NCI-H1048 (cell line): ENCODE results near the gene DENND1B.
"Not testable (repeated sequence)": the region's sequence is repeated elsewhere in the genome, so short reads cannot be mapped to it uniquely, and the experiment has no call there.

Source experiments
- DNase-seq: peaks from one replicate; lab custom pipeline; 2025; lab: John Stamatoyannopoulos, UW

Gene DENND1B

DNA sequence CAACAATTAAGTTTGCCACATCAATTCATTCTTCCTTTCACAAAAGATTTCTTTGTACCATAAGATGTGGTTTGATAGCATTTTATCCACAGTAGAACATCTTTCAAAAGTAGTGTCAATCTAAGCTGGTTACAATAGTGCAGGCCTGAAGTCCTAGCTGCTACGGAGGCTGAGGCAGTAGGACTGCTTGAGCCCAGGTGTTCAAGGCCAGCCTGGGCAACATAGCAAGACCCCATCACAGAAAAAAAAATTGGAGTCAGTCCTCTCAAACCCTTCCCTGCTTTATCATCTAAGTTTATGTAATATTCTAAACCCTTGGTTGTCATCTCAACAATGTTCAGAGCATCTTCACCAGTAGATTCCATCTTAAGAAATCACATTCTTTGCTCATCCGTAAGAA, 31.7 kb downstream of the DENND1B start:
- DNase-seq = no peak

DNA sequence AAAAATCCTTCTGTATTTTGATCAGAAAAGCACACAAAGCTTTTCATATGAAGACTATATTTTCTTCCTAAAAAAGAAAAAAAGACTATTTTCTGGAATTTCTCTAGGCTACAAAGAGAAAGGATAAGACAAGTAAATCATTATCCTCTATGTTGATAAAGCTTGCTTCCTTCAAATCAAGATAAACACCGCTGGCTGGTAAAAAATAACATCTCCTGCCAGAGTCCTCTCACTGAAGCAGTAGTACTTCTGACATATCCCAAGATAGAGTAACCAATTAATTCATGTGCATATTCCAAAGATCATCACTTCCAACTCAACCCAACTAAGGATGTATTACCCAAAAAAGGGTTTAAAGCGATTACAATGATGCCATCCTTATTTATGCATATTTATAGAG, 34.3 kb downstream of the DENND1B start:
- DNase-seq = no peak

DNA sequence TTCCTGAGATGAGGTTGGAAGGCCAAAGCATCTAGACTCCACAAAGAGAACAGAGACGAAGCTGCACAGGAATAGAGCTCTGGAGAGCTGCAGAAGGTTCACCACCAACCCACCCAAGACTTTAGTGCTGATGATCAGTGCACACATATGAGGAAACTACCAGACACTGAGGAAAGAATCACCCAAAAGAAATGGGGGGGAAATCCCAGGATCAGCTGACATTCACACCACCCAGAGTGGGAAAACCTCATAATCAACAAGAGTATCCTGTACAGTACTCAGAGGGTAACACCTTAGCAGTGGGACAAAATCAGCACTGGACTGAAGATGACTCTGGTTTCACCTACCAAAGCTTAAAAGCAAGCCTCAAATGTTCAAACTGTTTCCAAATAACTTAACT, 36.4 kb downstream of the DENND1B start:
- no peak for DNase-seq

DNA sequence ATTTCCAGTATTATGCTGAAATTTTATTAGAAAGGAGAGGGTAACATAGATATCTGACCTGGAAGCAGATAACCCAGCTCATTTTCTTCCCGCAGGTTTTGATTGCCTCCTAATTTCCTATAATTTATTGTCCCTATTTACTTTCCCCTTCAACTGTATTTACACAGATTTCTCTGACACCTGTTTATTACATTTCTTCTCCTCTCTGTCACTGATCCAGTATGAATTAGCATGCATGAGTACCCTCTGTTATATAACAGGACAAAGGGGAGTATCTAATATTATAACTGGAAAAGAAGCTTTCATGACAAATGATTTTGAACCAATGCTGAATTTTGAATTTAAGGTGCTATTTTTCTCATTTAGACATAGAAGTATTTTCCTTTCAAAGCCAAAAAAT, 37.4 kb downstream of the DENND1B start:
- no peak for DNase-seq

DNA sequence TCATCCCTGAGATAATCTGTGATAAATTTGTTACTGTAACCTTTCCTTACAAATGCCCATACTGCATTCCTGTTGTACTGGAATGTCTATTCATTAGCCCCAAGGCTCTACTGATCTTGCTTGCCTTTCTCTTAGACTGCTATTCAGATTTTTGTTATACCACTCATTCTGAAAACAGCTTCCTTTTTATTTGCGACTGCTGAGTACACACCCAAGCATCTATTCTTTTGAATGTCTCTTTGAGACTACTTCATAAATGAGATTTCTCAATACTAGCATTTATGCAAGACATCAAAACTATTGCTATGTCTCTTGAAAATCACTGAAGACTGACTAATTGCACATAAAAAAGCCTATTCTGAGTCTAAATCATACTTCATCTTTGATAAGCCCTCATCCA, 38.6 kb downstream of the DENND1B start:
- DNase-seq = no peak

DNA sequence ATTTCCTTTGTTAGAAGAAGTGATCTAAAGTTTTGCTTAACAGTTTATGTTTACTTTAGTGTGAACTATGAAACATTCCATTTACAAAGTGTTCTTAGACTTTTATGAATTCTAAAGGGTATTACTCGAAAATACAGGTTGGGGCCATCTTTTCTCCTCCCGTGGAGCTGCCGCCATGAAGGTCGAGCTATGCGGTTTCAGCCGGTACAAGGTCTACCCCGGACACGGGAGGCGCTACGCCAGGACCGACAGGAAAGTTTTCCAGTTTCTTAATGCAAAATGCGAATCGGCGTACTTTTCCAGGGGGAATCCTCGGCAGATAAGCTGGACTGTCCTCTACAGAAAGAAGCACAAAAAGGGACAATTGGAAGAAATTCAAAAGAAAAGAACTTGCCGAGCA, 39.8 kb downstream of the DENND1B start:
- no peak for DNase-seq

DNA sequence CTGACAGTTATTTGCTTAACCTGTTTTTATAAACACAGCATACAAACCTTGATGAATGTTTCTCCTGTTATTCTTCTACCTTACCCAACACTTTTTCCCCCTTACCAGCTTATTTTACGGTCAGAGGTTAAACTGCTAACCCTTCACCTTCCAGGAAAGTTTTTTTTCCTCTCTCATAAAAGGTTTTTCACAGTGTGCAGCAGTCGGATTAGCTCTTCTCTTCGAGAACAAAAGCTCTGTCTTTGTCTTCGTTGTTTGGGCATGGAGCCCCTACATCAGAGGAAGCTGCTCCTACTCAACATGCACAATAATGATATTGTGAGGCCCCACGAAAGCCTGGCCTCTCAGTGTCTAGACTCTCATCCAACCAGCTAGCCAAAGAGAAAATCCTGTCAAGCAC, 42.0 kb downstream of the DENND1B start:
- DNase-seq = no peak

DNA sequence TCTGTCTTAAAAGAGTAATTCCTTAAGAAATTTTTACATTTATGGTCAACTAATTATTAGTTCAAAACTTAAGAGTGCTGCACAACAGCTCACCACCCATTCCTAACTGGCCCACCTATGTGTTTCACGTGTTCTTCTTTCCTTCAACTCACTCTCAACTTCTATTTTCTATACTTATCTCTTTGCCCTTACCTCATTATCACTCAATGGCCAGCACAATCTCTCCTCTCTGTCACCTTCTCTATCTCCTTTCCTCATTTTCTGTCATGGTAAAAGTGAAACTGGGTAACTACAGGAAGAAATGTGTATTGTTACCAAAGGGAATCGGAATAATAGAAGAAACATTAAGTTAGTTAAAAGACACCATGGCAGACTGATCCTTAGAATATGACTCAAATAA, 43.1 kb downstream of the DENND1B start:
- DNase-seq = no peak

DNA sequence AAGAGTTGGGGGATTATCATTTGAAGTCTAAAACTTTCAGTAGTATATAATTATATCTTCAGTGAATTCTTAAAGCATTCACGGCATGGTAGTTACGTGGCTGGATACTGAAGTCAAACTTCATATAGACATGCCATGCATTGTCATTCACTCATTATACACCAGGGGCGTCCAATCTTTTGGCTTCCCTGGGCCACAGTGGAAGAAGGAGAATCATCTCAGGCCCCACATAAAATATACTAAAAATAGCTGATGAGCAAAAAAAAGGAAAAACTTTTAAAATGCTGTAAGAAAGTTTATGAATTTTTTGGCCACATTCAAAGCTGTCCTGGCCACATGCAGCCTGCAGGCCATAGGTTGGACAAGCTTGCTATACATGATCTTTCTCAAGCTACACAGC, 43.8 kb downstream of the DENND1B start:
- no peak for DNase-seq

DNA sequence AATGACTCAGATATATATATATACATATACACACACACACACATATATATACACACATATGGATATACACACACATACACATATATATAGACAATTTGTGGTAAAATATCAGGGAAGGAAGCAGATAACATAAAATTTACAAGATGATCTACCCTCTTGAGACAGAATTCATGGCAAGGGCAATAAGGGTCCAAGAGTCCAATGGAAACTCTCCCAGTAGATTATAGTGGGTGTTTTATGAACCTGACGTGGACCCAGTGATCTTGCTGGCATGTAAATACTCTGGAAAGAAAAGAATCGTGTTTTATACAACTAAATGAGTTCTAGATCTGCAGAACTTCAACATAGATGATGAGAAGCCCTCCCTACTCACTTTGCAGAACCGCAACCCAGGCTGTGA, 49.3 kb downstream of the DENND1B start:
- no peak for DNase-seq

DNA sequence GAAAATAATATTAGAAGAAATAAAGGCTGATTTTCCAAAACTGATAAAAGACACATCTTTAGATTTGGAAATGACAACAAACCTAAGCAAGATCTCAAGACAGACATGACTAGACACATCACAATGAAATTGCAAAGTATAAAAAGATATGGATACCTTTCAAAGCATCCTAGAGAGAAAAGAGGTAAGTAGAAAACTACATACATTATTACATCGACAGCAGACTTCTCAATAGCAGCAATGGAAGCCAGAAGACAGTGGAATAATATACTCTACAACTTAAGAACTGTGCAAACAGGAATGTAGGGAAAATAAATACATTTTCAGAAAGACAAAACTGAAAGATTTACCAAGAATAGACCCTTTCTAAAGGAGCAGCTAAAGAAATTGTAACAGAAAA, 50.2 kb downstream of the DENND1B start:
- DNase-seq = no peak

DNA sequence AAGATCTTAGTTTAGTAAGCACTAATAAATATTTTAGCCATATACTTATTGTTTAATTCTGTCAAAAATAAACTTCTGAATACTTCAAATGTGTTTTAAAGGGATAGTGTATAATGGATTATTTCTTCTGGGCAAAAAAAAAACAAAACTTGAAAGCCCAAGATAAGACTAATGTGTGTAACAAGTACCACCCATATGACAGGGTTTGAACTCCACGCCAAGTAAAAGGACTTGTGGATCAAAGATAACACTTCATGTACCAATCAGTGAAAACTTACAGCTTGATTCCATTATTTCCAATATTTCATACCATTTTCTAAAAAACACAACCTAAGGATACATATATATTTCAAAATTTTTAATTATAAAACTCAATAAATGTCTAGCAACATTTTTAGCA, 59.5 kb downstream of the DENND1B start:
- no peak for DNase-seq

DNA sequence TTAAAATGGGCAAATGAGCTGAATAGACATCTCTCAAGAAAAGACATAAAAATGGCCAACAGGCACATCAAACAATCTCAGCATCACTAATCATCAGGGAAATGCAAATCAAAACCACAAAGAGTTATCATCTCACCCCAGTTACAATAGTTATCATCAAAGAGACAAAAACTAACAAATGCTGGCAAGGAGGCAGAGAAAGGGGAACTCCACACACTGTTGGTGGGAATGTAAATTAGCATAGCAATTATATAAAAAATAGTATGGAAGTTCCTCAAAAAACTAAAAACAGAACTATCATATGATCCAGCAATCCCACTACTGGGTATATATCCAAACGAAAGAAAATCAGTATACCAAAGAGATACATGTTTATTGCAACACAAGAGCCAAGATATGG, 68.7 kb downstream of the DENND1B start:
- DNase-seq = no peak

DNA sequence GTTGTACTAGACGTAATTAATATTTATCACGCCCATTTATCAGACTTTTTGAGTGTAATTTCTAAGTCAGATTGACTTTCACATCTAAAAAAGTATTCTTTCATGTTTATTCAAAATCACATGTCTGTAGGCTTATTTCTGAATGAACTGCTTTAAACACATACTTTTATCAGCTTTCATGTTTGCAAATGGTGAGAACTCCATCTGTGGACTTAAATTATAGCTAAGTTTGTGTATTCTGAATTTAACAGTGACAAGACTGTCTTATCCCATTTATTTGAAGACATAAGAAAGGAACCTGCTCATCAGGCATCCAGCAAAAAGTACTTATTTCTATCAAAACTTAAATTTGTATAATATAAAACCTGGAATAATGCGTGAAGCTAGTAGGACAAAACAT, 69.3 kb downstream of the DENND1B start:
- DNase-seq = no peak

DNA sequence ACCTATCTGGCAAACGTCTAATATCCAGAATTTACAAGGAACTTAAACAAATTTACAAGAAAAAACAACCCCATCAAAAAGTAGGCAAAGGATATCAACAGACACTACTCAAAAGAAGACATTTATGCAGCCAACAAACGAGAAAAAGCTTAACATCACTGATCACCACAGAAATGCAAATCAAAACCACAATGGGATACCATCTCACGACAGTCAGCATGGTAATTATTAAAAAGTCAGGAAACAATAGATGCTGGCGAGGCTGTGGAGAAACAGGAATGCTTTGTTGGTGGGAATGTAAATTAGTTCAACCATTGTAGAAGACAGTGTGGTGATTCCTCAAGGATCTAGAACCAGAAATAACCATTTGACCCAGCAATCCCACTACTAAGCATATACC, 74.6 kb downstream of the DENND1B start:
- not testable (repeated sequence) for DNase-seq

DNA sequence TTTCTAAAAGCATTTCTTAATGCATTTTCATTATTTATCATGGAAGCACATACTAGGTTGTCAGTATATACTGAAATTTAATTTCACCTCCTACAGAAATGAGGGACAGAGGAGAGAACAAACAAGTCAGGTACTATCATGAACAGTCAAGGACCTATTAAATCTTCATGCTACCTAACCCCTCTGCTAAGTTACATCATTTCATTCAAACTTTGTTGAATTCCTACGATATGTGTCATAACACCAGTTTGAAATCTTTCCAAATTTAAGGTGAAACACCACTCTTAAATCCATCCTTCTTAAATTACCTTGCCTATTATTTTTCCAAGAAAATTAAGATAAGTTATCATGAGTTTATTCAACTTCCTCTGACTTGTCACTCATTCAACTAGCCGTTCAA, 78.9 kb downstream of the DENND1B start:
- DNase-seq = no peak

DNA sequence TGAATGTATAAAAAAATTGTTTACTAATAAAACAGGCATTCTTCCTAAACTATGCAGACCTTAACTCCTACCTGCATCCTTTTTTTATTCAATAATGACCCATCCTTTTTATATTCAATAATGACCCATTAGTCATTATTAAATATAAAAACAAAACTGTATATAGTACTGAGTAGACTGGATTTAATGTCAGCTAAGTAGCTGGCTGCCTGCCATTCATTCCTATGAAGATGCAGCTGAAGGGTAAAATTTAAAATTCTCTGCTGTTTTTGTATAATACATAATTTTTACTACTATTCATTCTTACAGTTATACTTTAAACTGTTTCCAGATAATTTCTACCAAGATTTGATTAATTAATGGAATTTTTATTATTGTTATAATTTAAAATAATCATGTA, 79.3 kb downstream of the DENND1B start:
- no peak for DNase-seq

DNA sequence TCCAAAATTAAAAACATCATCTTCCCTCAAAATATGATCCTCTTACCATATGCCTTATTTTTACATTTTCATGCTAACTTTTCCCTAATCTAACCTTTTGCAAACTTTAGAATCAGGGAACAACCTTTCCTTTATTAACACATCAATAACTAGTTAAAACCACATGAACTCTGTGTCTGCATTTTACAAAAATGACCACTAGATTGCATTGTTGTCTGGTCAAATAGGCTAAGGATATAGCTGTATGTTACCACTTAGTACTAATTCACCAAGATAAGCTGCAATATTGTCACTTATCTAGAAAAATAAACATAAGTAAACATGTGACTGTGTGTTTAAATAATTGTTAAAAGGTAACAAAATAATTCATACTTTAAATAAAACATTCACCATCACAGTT, 82.3 kb downstream of the DENND1B start:
- no peak for DNase-seq

DNA sequence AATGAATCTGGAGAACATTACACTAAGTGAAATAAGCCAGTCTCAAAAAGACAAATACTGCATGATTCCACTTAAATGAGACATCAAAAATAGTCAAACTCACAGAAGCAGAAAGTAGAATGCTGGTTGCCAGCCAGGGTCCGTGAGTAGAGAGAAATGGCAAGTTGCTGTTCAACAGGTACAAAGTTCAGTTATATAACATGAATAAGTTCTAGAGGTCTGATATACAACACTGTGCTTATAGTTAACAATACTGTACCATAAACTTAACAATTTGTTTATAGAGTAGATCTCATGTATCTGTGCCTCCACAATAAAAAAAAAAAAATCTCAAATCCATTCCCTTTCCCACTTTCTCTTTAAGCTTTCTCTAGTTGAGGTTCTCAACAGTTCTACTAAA, 83.5 kb downstream of the DENND1B start:
- no peak for DNase-seq

DNA sequence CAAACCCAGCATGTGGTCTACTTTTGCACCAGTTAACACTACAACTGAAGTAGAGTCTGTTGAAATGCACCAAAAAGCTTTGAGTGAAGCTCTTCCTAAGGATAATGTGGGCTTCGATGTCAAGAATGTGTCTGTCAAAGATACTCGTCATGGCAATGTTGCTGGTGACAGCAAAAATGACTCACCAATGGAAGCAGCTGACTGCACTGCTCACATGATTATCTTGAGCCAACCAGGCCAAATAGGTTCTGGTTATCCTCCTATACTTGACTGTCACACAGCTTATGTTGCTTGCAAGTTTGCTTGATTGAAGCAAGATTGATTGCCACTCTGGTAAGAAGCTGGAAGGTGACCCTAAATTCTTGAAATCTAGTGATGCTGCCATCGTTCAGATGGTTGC, 85.2 kb downstream of the DENND1B start:
- no peak for DNase-seq

DNA sequence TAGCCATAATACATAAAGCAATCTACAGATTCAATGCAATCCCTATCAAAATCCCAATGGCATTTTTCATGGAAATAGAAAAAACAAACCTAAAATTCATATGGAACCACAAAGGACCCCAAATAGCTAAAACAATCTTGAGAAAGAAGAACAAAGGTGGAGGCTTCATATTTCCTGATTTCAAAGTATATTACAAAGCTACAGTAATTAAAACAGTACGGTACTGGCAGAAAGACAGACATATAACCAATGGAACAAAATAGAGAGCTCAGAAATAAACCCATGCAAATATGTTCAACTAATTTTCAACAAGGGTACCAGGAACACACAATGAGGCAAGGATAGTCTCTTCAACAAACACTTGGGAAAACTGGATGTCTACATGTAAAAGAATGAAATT, 87.0 kb downstream of the DENND1B start:
- no peak for DNase-seq

DNA sequence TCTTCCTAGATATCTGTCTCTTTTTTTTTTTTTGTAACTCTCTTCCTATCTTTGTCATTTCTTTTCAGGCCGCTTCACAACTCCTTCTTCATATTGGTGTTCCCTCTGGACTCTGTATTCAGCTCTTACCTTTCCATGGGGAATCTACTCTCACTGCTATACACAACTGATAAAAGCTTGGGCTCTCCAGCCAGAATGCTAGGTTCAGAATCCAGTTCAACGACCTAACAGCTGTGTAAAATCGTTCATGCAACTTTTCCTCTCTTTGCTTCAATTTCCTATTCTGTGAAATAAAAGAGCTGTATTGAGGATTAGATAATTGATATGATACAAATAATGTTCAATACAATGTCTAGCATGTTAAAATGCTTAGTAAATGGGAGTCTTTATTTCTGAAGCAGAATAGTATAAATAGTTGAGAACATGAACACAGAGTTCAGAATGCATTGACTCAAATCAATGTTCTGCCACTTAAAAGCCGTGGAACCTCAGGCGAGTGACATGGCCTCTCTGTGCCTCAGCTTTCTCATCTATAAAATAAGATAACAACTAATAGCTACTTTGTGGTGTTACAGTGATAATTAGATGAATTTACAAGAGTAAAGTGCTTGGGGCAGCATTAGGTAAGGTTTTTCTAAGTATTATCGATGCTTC, 88.5 kb downstream of the DENND1B start:
- no peak for DNase-seq

DNA sequence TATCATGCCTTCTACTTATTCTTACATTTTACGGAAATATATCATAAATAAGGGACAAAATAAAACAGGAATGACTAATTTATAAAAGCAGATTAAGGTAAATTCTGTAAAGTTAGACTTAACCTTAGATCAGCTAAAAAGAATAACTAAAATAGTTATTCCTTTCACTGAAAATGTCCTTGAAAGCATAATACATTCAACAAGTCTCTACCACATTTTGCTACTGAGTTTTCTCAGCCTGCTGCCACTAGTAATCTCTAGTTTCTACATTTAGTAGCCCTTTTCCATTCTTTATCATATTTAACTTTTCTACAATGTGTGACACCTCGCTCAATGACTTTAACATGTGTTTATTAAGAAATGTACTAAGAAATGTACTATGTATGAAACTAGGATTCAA, 89.0 kb downstream of the DENND1B start:
- no peak for DNase-seq

DNA sequence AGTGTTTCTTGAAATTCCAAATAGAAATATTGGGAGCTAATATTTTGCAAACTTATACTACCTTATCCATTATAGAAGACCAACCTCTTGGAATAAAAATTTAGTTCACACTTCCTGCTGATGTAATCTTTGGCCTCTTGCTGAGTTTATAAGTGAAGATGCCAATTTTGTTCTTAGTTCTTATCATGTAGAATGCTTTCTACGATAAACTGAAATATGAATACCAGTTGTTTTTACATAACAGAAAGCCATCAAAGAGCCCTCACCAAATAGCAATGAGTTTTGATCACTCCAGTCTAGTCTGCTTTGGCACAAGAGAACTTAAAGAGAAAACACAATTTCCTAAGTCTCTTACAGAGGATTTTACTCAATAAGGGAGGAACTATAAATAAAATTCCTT, 89.5 kb downstream of the DENND1B start:
- DNase-seq = no peak
